Activated naive CD4-positive, alpha-beta T cell treated with anti-CD3 and anti-CD28 coated beads, Interleukin-2, amount 10 ng/mL, durations not matched to agents 7 days and 5 days (primary cell): ENCODE measurements around the gene MAGEA8.
"Not testable (repeated sequence)": the region's sequence is repeated elsewhere in the genome, so short reads cannot be mapped to it uniquely, and the experiment has no call there.

Source experiments
- CTCF ChIA-PET: fragments of 350-600 bp; sonication (Branson Sonifier 250); formaldehyde crosslinking; loops from one replicate; lab custom pipeline; 2021; ENCODE audit warnings: antibody characterized with exemption; lab: Charles Lee
- DNase-seq: peaks from one replicate; pipeline ENCODE4 v3.0.0-alpha.2; 2020
- H3K27ac Mint-ChIP-seq: one replicate; pipeline ENCODE4 v1.8.0; 2021; ENCODE audit warnings: mild to moderate bottlenecking, moderate library complexity, mixed read lengths
- H3K27me3 Mint-ChIP-seq: one replicate; pipeline ENCODE4 v1.8.0; 2021; ENCODE audit warnings: mild to moderate bottlenecking, mixed read lengths
- H3K36me3 Mint-ChIP-seq: one replicate; pipeline ENCODE4 v1.8.0; 2021; ENCODE audit warnings: mixed read lengths
- H3K4me1 Mint-ChIP-seq: one replicate; pipeline ENCODE4 v1.8.0; 2021; ENCODE audit warnings: mixed read lengths
- H3K4me3 Mint-ChIP-seq: one replicate; pipeline ENCODE4 v1.8.0; 2021; ENCODE audit warnings: mild to moderate bottlenecking, moderate library complexity, mixed read lengths
- H3K9me3 Mint-ChIP-seq: one replicate; pipeline ENCODE4 v1.8.0; 2021; ENCODE audit warnings: mixed read lengths

The MAGEA8 gene

DNA sequence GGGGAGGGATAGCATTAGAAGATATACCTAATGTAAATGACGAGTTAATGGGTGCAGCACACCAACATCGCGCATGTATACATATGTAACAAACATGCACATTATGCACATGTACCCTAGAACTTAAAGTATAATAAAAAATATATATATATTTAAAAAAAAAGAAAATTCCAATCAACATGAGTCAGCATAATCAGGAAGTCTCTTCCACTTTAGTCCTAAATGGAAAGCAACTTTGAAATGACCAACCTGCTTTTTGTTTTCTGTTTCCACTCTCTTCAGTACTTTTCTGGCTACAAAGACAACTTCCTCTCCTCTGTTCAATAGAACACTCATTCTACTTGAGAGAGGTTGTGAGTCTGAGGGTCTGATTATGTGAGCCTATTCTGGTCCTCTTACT lies 13.5 kb upstream of the MAGEA8 start:
- DNase-seq: no peak
- no peak overlapping the region for H3K27ac Mint-ChIP-seq
- H3K4me3 Mint-ChIP-seq: no peak overlapping the region
- peaks cover 3% of the 10 kb centered on the region for H3K27me3 Mint-ChIP-seq
- no peaks in the 10 kb centered on the region for H3K36me3 Mint-ChIP-seq
- CTCF ChIA-PET: no interaction called here
- no peaks in the 10 kb centered on the region for H3K9me3 Mint-ChIP-seq
- peaks cover 3% of the 10 kb centered on the region for H3K4me1 Mint-ChIP-seq

DNA sequence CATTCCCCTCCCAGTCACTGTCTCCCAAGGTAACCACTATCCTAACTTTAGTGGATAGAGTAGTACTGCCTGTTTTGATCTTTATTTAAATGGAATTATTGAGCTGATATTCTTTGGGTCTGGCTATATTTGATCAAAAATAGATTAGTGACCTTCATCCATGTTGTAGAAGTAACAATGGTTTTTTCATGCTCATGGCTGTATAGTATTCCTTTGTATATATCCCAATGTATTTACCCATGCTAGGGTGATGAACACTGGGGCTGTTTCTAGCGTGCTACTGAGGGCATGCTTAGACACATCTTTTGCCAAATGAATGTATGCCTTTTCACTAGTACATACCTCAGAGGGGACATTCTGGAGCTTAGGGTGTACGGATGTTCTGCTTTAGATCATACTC lies 10.1 kb upstream of the MAGEA8 start:
- Mint-ChIP-seq H3K4me1 (peaks cover 3% of the 10 kb centered on the region), H3K27me3 (peaks cover 3% of the 10 kb centered on the region), H3K9me3 (no peaks in the 10 kb centered on the region), H3K36me3 (no peaks in the 10 kb centered on the region), H3K4me3 (no peak overlapping the region), H3K27ac (no peak overlapping the region)
- CTCF ChIA-PET: no interaction called here
- DNase-seq: no peak

DNA sequence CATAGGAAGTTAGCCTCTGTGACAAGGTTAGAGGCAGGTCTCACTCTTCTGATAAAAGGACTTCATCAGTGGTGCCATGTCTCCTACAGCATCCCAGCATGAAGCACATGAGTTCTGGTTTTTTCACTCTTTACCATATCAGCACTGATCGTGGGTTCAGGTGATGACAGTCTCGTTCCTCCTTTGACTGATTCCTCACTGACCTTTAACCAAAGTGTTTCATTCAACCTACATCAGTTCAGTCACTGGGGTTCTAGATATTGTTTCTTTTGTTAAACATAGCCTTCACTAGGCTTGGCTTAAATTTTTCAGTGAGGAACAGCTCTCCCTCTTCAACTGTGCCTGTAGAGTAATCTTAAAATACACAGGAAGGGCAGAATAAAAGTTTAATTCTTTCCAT lies 9.6 kb upstream of the MAGEA8 start:
- Mint-ChIP-seq H3K9me3 (no peaks in the 10 kb centered on the region), H3K36me3 (no peaks in the 10 kb centered on the region), H3K4me1 (peaks cover 3% of the 10 kb centered on the region), H3K4me3 (no peak overlapping the region), H3K27ac (no peak overlapping the region), H3K27me3 (peaks cover 3% of the 10 kb centered on the region)
- no peak for DNase-seq
- CTCF ChIA-PET: interaction anchor here (0.9 kb wide), 1 partner anchor 81 kb away, joined by 3 read pairs; no protein-coding TSS in a partner anchor

DNA sequence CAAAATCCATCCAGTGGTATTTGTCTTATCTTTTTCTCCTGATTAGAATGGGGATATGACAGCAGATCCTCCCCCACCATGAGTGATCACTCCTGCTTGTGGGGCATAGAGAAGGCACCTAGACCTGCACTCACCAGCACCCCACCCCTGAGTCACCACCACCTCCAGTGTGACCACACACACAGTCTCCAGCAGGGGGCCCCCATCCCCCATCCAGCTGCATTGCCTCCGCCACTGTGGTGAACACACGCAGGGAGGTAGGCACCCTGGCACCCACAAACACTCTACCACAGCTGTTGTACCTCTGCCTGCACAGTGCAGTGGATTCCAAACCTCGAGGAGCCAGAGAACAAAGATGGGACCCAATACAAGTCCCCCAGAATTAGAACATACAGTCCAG lies 9.0 kb upstream of the MAGEA8 start:
- H3K27ac Mint-ChIP-seq: no peak overlapping the region
- CTCF ChIA-PET: interaction anchor here (0.7 to 1.6 kb wide), 4 partner anchors 12 to 273 kb away, joined by 3 to 4 read pairs (median 3); no protein-coding TSS in a partner anchor
- H3K4me1 Mint-ChIP-seq: peaks cover 3% of the 10 kb centered on the region
- no peaks in the 10 kb centered on the region for H3K36me3 Mint-ChIP-seq
- H3K27me3 Mint-ChIP-seq: peaks cover 3% of the 10 kb centered on the region
- DNase-seq: peak; percentile 61
- no peak overlapping the region for H3K4me3 Mint-ChIP-seq
- no peaks in the 10 kb centered on the region for H3K9me3 Mint-ChIP-seq

DNA sequence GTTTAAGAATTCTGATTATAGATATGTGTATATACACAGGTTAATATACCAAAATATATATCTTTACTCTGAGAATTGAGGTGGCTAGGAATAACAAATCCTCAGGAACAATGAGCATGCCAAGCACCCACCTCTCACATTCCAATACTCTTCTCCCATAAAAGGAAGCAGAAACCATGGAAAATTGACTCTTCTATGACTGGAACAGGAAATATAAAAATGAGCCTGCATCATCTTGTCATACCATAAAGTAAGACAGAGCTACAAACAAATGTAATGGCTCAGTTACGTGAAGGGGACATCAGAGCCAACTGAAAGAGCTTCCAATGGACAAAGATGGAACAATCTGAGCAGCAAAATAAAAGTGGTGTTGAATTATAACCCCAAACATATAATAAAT lies 3.8 kb upstream of the MAGEA8 start:
- Mint-ChIP-seq H3K4me1 (peaks cover 3% of the 10 kb centered on the region), H3K27me3 (peaks cover 4% of the 10 kb centered on the region), H3K36me3 (no peaks in the 10 kb centered on the region), H3K9me3 (no peaks in the 10 kb centered on the region), H3K27ac (no peak overlapping the region), H3K4me3 (no peak overlapping the region)
- no peak for DNase-seq
- CTCF ChIA-PET: no interaction called here

GRCh38 chrX:149877636-149878035 lies 3.3 kb upstream of the MAGEA8 start:
- Mint-ChIP-seq H3K4me1 (peaks cover 6% of the 10 kb centered on the region), H3K9me3 (no peaks in the 10 kb centered on the region), H3K4me3 (no peak overlapping the region), H3K27me3 (peaks cover 4% of the 10 kb centered on the region), H3K27ac (no peak overlapping the region), H3K36me3 (no peaks in the 10 kb centered on the region)
- CTCF ChIA-PET: no interaction called here
- DNase-seq: no peak

- H3K4me1 Mint-ChIP-seq, H3K27ac Mint-ChIP-seq, DNase-seq, CTCF ChIA-PET, H3K9me3 Mint-ChIP-seq, H3K4me3 Mint-ChIP-seq, H3K36me3 Mint-ChIP-seq, H3K27me3 Mint-ChIP-seq: not testable (repeated sequence)
Measured at GRCh38 chrX:149890828-149891227, 9.8 kb downstream of the MAGEA8 start.

GRCh38 chrX:149898554-149898953 lies 17.6 kb downstream of the MAGEA8 start:
- Mint-ChIP-seq H3K27ac (no peak overlapping the region), H3K27me3 (no peaks in the 10 kb centered on the region), H3K4me3 (no peak overlapping the region), H3K36me3 (no peaks in the 10 kb centered on the region), H3K4me1 (no peaks in the 10 kb centered on the region), H3K9me3 (no peaks in the 10 kb centered on the region)
- CTCF ChIA-PET: no interaction called here
- DNase-seq: no peak

- H3K27ac Mint-ChIP-seq: no peak overlapping the region
- CTCF ChIA-PET: interaction anchor here (0.9 to 1.3 kb wide), 2 partner anchors 9 to 12 kb away, joined by 3 to 4 read pairs; no protein-coding TSS in a partner anchor
- no peaks in the 10 kb centered on the region for H3K36me3 Mint-ChIP-seq
- peak; percentile 5 for DNase-seq
- H3K4me1 Mint-ChIP-seq: peaks cover 6% of the 10 kb centered on the region
- H3K27me3 Mint-ChIP-seq: no peaks in the 10 kb centered on the region
- peak overlapping the region; percentile 13 for H3K4me3 Mint-ChIP-seq
- no peaks in the 10 kb centered on the region for H3K9me3 Mint-ChIP-seq
Measured at GRCh38 chrX:149903889-149904748, 23.1 kb downstream of the MAGEA8 start.

GRCh38 chrX:149908308-149908707 lies 27.3 kb downstream of the MAGEA8 start:
- Mint-ChIP-seq H3K27me3 (no peaks in the 10 kb centered on the region), H3K9me3 (peaks cover 2% of the 10 kb centered on the region), H3K4me1 (peaks cover 6% of the 10 kb centered on the region), H3K36me3 (no peaks in the 10 kb centered on the region), H3K4me3 (no peak overlapping the region), H3K27ac (no peak overlapping the region)
- CTCF ChIA-PET: no interaction called here
- DNase-seq: no peak

DNA sequence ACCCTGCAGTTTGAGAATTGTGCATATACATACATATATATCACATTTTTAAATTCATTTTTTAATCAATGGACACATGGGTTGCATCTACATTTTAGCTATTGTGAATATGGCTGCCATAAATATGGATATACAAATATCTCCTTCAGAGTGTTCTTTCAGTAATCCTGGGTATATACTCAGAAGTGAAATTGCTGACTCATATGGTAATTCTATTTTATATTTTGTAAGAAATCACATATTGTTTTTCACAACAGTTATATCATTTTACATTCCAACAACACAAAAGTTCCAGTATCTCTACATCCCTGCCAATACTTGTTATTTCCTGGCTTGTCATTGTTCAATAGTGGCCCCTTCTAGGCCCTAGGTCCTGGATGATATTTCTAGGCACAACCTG lies 27.7 kb downstream of the MAGEA8 start:
- DNase-seq: no peak
- Mint-ChIP-seq H3K27ac (no peak overlapping the region), H3K9me3 (peaks cover 2% of the 10 kb centered on the region), H3K4me3 (no peak overlapping the region), H3K4me1 (peaks cover 6% of the 10 kb centered on the region), H3K36me3 (no peaks in the 10 kb centered on the region), H3K27me3 (no peaks in the 10 kb centered on the region)
- CTCF ChIA-PET: no interaction called here

DNA sequence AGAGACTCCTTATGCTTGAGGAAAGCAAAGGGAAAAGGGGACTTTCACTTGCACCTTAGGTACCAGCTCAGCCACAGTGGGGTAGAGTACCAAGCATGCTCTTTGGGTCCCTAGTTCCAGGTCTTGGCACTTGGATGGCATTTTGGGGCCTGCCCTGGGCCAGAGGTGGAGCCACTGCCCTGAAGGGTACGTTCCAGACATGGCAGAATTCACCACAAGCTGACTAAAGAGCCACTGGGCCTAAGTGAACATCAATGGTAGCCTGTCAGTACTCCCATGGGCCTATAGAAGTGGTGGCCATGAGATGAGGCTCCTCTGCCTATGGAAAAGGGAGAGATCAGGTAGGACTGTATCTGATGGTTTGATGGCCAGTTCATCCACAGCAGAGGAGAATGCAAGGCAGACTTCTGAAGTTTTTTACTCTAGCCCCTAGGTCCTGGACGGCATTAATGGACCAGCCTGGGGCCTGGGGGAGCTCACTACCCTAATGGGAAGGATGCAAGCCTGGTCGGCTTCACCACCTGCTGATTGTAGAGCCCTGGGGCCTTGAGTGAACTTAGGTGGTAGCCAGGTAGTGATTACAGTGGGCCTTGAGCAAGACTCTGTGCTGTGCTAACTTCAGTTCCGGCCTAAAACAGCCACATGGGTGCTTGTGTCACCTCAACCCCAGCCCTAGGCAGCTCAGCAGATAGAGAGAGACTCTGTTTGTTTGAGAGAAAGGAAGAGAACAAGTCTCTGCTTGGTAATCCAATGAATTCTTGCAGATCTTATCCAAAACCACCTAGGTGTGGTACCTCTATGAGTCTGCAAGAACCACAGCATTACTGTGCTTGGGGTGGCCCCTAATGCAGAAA lies 28.6 kb downstream of the MAGEA8 start:
- H3K27me3 Mint-ChIP-seq: no peaks in the 10 kb centered on the region
- H3K36me3 Mint-ChIP-seq: peaks cover 3% of the 10 kb centered on the region
- H3K4me1 Mint-ChIP-seq: no peaks in the 10 kb centered on the region
- H3K4me3 Mint-ChIP-seq: no peak overlapping the region
- peak overlapping the region; percentile 56 for H3K27ac Mint-ChIP-seq
- DNase-seq: peak; percentile 24
- H3K9me3 Mint-ChIP-seq: peaks cover 8% of the 10 kb centered on the region
- CTCF ChIA-PET: interaction anchor here (1.1 kb wide), 1 partner anchor 110 kb away, joined by 3 read pairs; no protein-coding TSS in a partner anchor

GRCh38 chrX:149910178-149910695 lies 29.3 kb downstream of the MAGEA8 start:
- Mint-ChIP-seq H3K4me1 (no peaks in the 10 kb centered on the region), H3K4me3 (no peak overlapping the region), H3K27ac (peak overlapping the region; percentile 56), H3K9me3 (peaks cover 8% of the 10 kb centered on the region), H3K36me3 (peaks cover 3% of the 10 kb centered on the region), H3K27me3 (no peaks in the 10 kb centered on the region)
- CTCF ChIA-PET: interaction anchor here (1.1 kb wide), 1 partner anchor 111 kb away, joined by 3 read pairs; no protein-coding TSS in a partner anchor
- no peak for DNase-seq

- H3K36me3 Mint-ChIP-seq: peaks cover 3% of the 10 kb centered on the region
- CTCF ChIA-PET: interaction anchor here (0.7 to 1.5 kb wide), 3 partner anchors 12 to 584 kb away, joined by 3 read pairs; no protein-coding TSS in a partner anchor
- no peak overlapping the region for H3K27ac Mint-ChIP-seq
- peaks cover 8% of the 10 kb centered on the region for H3K9me3 Mint-ChIP-seq
- H3K4me1 Mint-ChIP-seq: peaks cover 5% of the 10 kb centered on the region
- no peak for DNase-seq
- H3K4me3 Mint-ChIP-seq: no peak overlapping the region
- H3K27me3 Mint-ChIP-seq: no peaks in the 10 kb centered on the region
Measured at GRCh38 chrX:149916745-149917392, 35.9 kb downstream of the MAGEA8 start.
